K562 (cell line): ENCODE results near the gene ME3. TPM values are rescaled to one million over a fixed set of nuclear protein-coding genes. Genes with fewer than 3 reads are reported as not detected.

Source experiments
- ATAC-seq: fragments of 200-7000 bp; cut with Tn5 transposase; 3 replicates; pipeline ENCODE4 v1.9.1; 2020; ENCODE audit warnings: moderate library complexity
- BruUV-seq: library from RNA; stranded (reverse); fragments of 400-500 nt; replicated peaks from 2 replicates; lab custom pipeline; 2021; lab: Mats Ljungman, UMichigan
- CTCF ChIA-PET: fragments of 300-600 bp; formaldehyde crosslinking; extraction: SDS; loops from one replicate; lab custom pipeline; 2021; ENCODE audit warnings: low intra/inter-chr PET ratio; lab: Yijun Ruan, JAX
- POLR2A ChIA-PET: fragments of 300-600, 350-650 bp; sonication (Branson Sonifier 250); formaldehyde crosslinking; extraction: SDS; loops from one replicate; lab custom pipeline; 2021; ENCODE audit warnings: antibody characterized with exemption, inconsistent platforms; lab: Yijun Ruan, JAX
- DNase-seq, 4 experiments: peaks; one replicate each; pipeline versions ENCODE4 v3.0.0 to v3.0.0-alpha.2; 2011 to 2018; ENCODE audit warnings: low spot score in 3 of 4, mixed read lengths in 3 of 4; ENCODE audit errors: extremely low read depth in 1 of 4
- FAIRE-seq: peaks from 2 replicates; lab custom pipeline; 2011; peaks lifted over from hg19 to GRCh38; lab: Jason Lieb, UNC
- H2AFZ ChIP-seq: 2 replicates; pipeline ENCODE4 v1.6.0; 2011; ENCODE audit warnings: low read depth, low read length, control low read depth, inconsistent platforms
- H3K27ac ChIP-seq: fragments of 200-600 bp; 3 replicates; pipeline ENCODE4 v1.8.0; 2011; ENCODE audit warnings: low read depth, mild to moderate bottlenecking, control low read depth, inconsistent platforms, low read length, moderate library complexity, mixed read lengths; ENCODE audit errors: extremely low read depth
- H3K27me3 ChIP-seq, 2 experiments: fragments of 300-600 bp in 1 of 2; 2 replicates in 1 of 2; 3 replicates in 1 of 2; pipeline versions ENCODE4 v1.6.0 to v1.8.0; 2011; ENCODE audit warnings: inconsistent platforms in 2 of 2, low read length in 2 of 2, mild to moderate bottlenecking in 1 of 2, mixed read lengths in 1 of 2, moderate library complexity in 1 of 2; ENCODE audit not compliant: control insufficient read depth in 2 of 2, insufficient read depth in 2 of 2
- H3K36me3 ChIP-seq: fragments of 300-600 bp; 3 replicates; pipeline ENCODE4 v1.8.0; 2011; ENCODE audit warnings: mild to moderate bottlenecking, low read length, inconsistent platforms; ENCODE audit not compliant: control insufficient read depth, insufficient read depth
- H3K4me1 ChIP-seq, 2 experiments: fragments of 200-600 bp in 1 of 2; replicated peaks in 1 of 2; 2 replicates in 1 of 2; 3 replicates in 1 of 2; pipeline versions ENCODE4 v1.5.1 to v1.8.0; 2011; ENCODE audit warnings: inconsistent platforms in 2 of 2, low read length in 2 of 2, mild to moderate bottlenecking in 1 of 2, mixed read lengths in 1 of 2, moderate library complexity in 1 of 2; ENCODE audit not compliant: control insufficient read depth in 2 of 2, insufficient read depth in 2 of 2
- H3K4me2 ChIP-seq: 2 replicates; pipeline ENCODE4 v1.6.1; 2011; ENCODE audit warnings: low read length, control low read depth, inconsistent platforms, mixed read lengths; ENCODE audit not compliant: insufficient read depth
- H3K4me3 ChIP-seq: fragments of 200-600 bp; sonication (generic), shearing (Covaris generic); 2 replicates; pipeline ENCODE4 v1.5.1; 2016; ENCODE audit warnings: control low read depth, inconsistent platforms
- H3K79me2 ChIP-seq: fragments of 200-600 bp; 3 replicates; pipeline ENCODE4 v1.8.0; 2011; ENCODE audit warnings: low read length, inconsistent platforms; ENCODE audit not compliant: control insufficient read depth, insufficient read depth
- H3K9ac ChIP-seq, 2 experiments: 2 replicates each; pipeline versions ENCODE4 v1.6.0 to v1.6.1; 2011; ENCODE audit warnings: low read depth in 2 of 2, low read length in 2 of 2, control low read depth in 1 of 2, inconsistent platforms in 1 of 2, mild to moderate bottlenecking in 1 of 2, mixed read lengths in 1 of 2; ENCODE audit not compliant: insufficient read depth in 1 of 2
- H3K9me1 ChIP-seq: one replicate; pipeline ENCODE4 v1.6.0; 2011; ENCODE audit warnings: inconsistent platforms, mild to moderate bottlenecking, low read length, moderate library complexity; ENCODE audit not compliant: control insufficient read depth, insufficient read depth
- H3K9me3 ChIP-seq: replicated peaks from 2 replicates; pipeline ENCODE4 v1.5.1; 2011; ENCODE audit warnings: low read depth, low read length, inconsistent platforms; ENCODE audit not compliant: control insufficient read depth, insufficient read depth
- H4K20me1 ChIP-seq: replicated peaks from 2 replicates; pipeline ENCODE4 v1.6.1; 2011; ENCODE audit warnings: low read length, inconsistent platforms, mixed read lengths; ENCODE audit not compliant: control insufficient read depth, insufficient read depth
- FOXA1 ChIP-seq: fragments of 450-650 bp; IDR thresholded peaks from 2 replicates; pipeline ENCODE4 v1.6.1; 2016; ENCODE audit warnings: mild to moderate bottlenecking, borderline replicate concordance
- FUS ChIP-seq: fragments of 200-400 bp; formaldehyde crosslinking; optimal IDR thresholded peaks from 2 replicates; pipeline ENCODE3; 2017; ENCODE audit warnings: low read depth, low read length
- HDAC1 ChIP-seq, 2 experiments: fragments of 450-650 bp; IDR thresholded peaks; 2 replicates each; pipeline ENCODE4 v1.6.1; 2016 to 2017; ENCODE audit warnings: inconsistent platforms in 1 of 2, mild to moderate bottlenecking in 1 of 2, moderate library complexity in 1 of 2
- NBN ChIP-seq: fragments of 450-650 bp; IDR thresholded peaks from 2 replicates; pipeline ENCODE4 v1.6.1; 2016; ENCODE audit warnings: low read depth, mild to moderate bottlenecking
- NR2F6 ChIP-seq: fragments of 450-650 bp; formaldehyde crosslinking; IDR thresholded peaks from 2 replicates; pipeline ENCODE4 v1.4.0; 2020; ENCODE audit warnings: mild to moderate bottlenecking
- SMARCC2 ChIP-seq: fragments of 450-650 bp; IDR thresholded peaks from 2 replicates; pipeline ENCODE4 v1.6.1; 2017; ENCODE audit warnings: antibody characterized with exemption, moderate library complexity, mild to moderate bottlenecking, low read depth
- TCF7 ChIP-seq: sonication (generic); IDR thresholded peaks from 2 replicates; pipeline ENCODE4 v1.6.1; 2016; ENCODE audit warnings: antibody characterized with exemption, borderline replicate concordance
- TSC22D4 ChIP-seq: fragments of 450-650 bp; IDR thresholded peaks from 2 replicates; pipeline ENCODE4 v1.6.1; 2016; ENCODE audit warnings: missing genetic modification characterization, missing biosample characterization, control low read depth
- ZBTB7A ChIP-seq: IDR thresholded peaks from 2 replicates; pipeline ENCODE4 v1.6.1; 2011; ENCODE audit warnings: low read depth, mild to moderate bottlenecking, low read length, moderate library complexity, borderline replicate concordance; ENCODE audit not compliant: control insufficient read depth
- WGBS: fragments of 100-300 bp; shearing (Covaris generic); methylation state at CpG from one replicate; pipeline ENCODE4 v1.1.6; 2016; ENCODE audit warnings: low coverage, mixed read lengths; ENCODE audit not compliant: insufficient coverage; ENCODE audit errors: missing lambda C conversion rate; 5-methylcytosine and 5-hydroxymethylcytosine counted together
- in situ Hi-C: fragments of 300-500 bp; cut with MboI; formaldehyde crosslinking; loops from 4 replicates; pipeline ENCODE4 v1.15.0; 2018; ENCODE audit warnings: inconsistent platforms, mixed read lengths
- intact Hi-C: fragments of 100-400 bp; cut with micrococcal nuclease; formaldehyde crosslinking; loops from 2 replicates; pipeline ENCODE4 v1.14.2; 2022
- polyA plus RNA-seq, 8 experiments: library from polyadenylated mRNA; depleted of rRNA in 4 of 8; stranded (reverse) in 5 of 8; unstranded in 3 of 8; fragments of >200 nt; fragmentation: Nextera tagmentation in 2 of 8; fragmentation: Illumina TruSeq in 1 of 8; extraction: Ambion mirVana in 2 of 8; extraction: Trizol in 1 of 8; gene quantifications; 2 replicates each; pipeline versions ENCODE4 v1.2.1 to v1.2.3, GENCODE V29; 2011 to 2014; ENCODE audit warnings: inconsistent platforms in 1 of 8, missing spikeins in 1 of 8
- total RNA-seq, 7 experiments: library from RNA; depleted of rRNA in 6 of 7; stranded (reverse); fragments of >200 nt in 6 of 7; fragmentation: Illumina TruSeq in 2 of 7; extraction: Trizol in 2 of 7; gene quantifications; 2 replicates each; pipeline versions ENCODE4 v1.2.1 to v1.2.3, GENCODE V29; 2011 to 2021; ENCODE audit warnings: low replicate concordance in 1 of 7
- TF ChIP-seq, protein P1 (sequence below): fragments of 250-450 bp; sonication (Bioruptor Pico); IDR thresholded peaks from 2 replicates; pipeline ENCODE4 v1.9.0; 2021; ENCODE audit warnings: mild to moderate bottlenecking

Gene ME3
- total and polyA plus RNA-seq, 9 of the 15 experiments (the other 6 are each of a cell fraction or from before 2014, with no cell fraction given), result not detected

DNA sequence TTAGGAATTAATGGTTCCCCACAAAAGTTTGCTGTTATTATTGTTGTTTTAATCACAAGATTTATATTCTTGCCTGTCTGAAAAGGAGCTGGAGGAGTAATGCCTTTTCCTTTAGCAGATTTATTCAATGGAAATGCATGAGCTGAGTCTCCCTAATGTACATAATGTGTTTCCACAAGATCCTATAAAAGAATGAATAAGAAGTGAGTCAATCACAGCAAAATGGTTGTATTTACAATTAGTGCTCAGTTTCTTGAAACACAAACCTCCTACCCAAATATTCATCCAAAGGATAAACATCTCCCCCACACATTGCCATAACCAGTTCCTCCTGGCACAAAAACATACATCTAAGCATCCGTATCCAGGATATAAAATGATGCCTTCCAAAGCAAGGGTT is 33.3 kb downstream of the ME3 start:
- intact Hi-C loops, result no loop called here
- H3K9ac ChIP-seq, result no peak overlapping the region
- TF ChIP-seq HDAC1 (IDR thresholded peaks at IDR 0.05) (no peak), FOXA1 (no peak), TSC22D4 (no peak), NR2F6 (CRISPR knock-in tag) (no peak), FUS (no peak), ZBTB7A (no peak), TCF7 (no peak), SMARCC2 (no peak), NBN (no peak)
- TF ChIP-seq, protein P1, sequence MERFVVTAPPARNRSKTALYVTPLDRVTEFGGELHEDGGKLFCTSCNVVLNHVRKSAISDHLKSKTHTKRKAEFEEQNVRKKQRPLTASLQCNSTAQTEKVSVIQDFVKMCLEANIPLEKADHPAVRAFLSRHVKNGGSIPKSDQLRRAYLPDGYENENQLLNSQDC, result no peak
- TF ChIP-seq, all 486 proteins: peak for 0
- no peak overlapping the region for H3K4me3 ChIP-seq
- H3K4me2 ChIP-seq, result no peak overlapping the region
- DNase-seq (no peak), ATAC-seq (no peak), FAIRE-seq (no peak)
- H4K20me1 ChIP-seq, result no peaks in the 10 kb centered on the region
- in situ Hi-C loops, result no loop called here
- H3K27me3 ChIP-seq, result peaks cover 0 to 7% of the 10 kb centered on the region in 2 experiments; a peak in 1 of 5 replicates
- no peak overlapping the region for H3K27ac ChIP-seq
- no peaks in the 10 kb centered on the region for H3K9me1 ChIP-seq
- 0% methylated on average over 1 of the region's 1 CpG for WGBS
- ChIA-PET POLR2A (no interaction called here), CTCF (no interaction called here)
- no peaks in the 10 kb centered on the region for H3K4me1 ChIP-seq
- BruUV-seq, result no TSS peak
- no peaks in the 10 kb centered on the region for H3K9me3 ChIP-seq
- no peak overlapping the region for H2AFZ ChIP-seq
- H3K36me3 ChIP-seq, result no peaks in the 10 kb centered on the region
- no peaks in the 10 kb centered on the region for H3K79me2 ChIP-seq
